HCT116 (cell line): Measurements from ENCODE around the gene NEURL1B. TPM values are rescaled to one million over a fixed set of nuclear protein-coding genes. Genes with fewer than 3 reads are reported as not detected.

Experiments used
- ATAC-seq: fragments of 200-7000 bp; cut with Tn5 transposase; 2 replicates; pipeline ENCODE4 v1.9.1; 2020; ENCODE audit warnings: mild to moderate bottlenecking, moderate library complexity
- BruUV-seq: library from RNA; stranded (reverse); fragments of 400-500 nt; replicated peaks from 2 replicates; lab custom pipeline; 2021; lab: Mats Ljungman, UMichigan
- CTCF ChIA-PET: fragments of 300-600 bp; sonication (Branson Sonifier 250); formaldehyde crosslinking; loops from one replicate; lab custom pipeline; 2021; ENCODE audit warnings: antibody characterized with exemption; lab: Charles Lee
- POLR2A ChIA-PET: fragments of 300-600, 350-600 bp; sonication (Branson Sonifier 250); formaldehyde crosslinking; loops from one replicate; lab custom pipeline; 2021; ENCODE audit warnings: antibody characterized with exemption; lab: Charles Lee
- RAD21 ChIA-PET, 2 experiments: fragments of 300-600 bp; sonication (Branson Sonifier 250); formaldehyde crosslinking; loops; one replicate each; lab custom pipeline; 2023; ENCODE audit warnings: low total read pairs in 2 of 2; ENCODE audit not compliant: uncharacterized antibody in 2 of 2, unreplicated experiment in 2 of 2, low non-redundant PET in 1 of 2; lab: Charles Lee
- DNase-seq: peaks from one replicate; pipeline ENCODE4 v3.0.0-alpha.2; 2010; ENCODE audit warnings: low read depth, low spot score
- H2AFZ ChIP-seq: fragments of 200-600 bp; shearing (Covaris generic), sonication (generic); 2 replicates; pipeline ENCODE4 v1.6.1; 2017; ENCODE audit warnings: low read depth, mixed run types, mixed read lengths, antibody characterized with exemption, low read length; ENCODE audit not compliant: poor library complexity, severe bottlenecking
- H3K27ac ChIP-seq: 2 replicates; pipeline ENCODE4 v1.5.1; 2012; ENCODE audit warnings: low read depth, low read length
- H3K27me3 ChIP-seq: fragments of 200-600 bp; sonication (generic); 2 replicates; pipeline ENCODE4 v1.6.1; 2016; ENCODE audit warnings: mixed run types, low read length, mixed read lengths; ENCODE audit not compliant: insufficient read depth
- H3K36me3 ChIP-seq, 2 experiments: fragments of 200-500 bp in 1 of 2; fragments of 200-600 bp in 1 of 2; sonication (Bioruptor generic) in 1 of 2; sonication (generic) in 1 of 2; 2 replicates each; pipeline versions ENCODE4 v1.5.1 to v1.6.1; 2014 to 2016; ENCODE audit warnings: low read length in 2 of 2, inconsistent platforms in 1 of 2, mixed read lengths in 1 of 2, mixed run types in 1 of 2; ENCODE audit not compliant: insufficient read depth in 2 of 2, control insufficient read depth in 1 of 2
- H3K4me1 ChIP-seq, 2 experiments: fragments of 200-600 bp in 1 of 2; sonication (generic) in 1 of 2; 2 replicates each; pipeline versions ENCODE4 v1.5.1 to v1.6.1; 2012 to 2017; ENCODE audit warnings: low read length in 2 of 2, inconsistent platforms in 1 of 2, mild to moderate bottlenecking in 1 of 2, mixed read lengths in 1 of 2, mixed run types in 1 of 2, moderate library complexity in 1 of 2; ENCODE audit not compliant: insufficient read depth in 2 of 2, control insufficient read depth in 1 of 2
- H3K4me2 ChIP-seq: fragments of 200-600 bp; sonication (generic); 2 replicates; pipeline ENCODE4 v1.6.1; 2017; ENCODE audit warnings: mixed run types, low read length, mixed read lengths
- H3K4me3 ChIP-seq, 2 experiments: fragments of 200-600 bp in 1 of 2; sonication (generic) in 1 of 2; replicated peaks in 1 of 2; 2 replicates each; pipeline ENCODE4 v1.5.1; 2011 to 2016; ENCODE audit warnings: low read length in 2 of 2, control low read depth in 1 of 2, low read depth in 1 of 2, mild to moderate bottlenecking in 1 of 2, mixed read lengths in 1 of 2, mixed run types in 1 of 2
- H3K79me2 ChIP-seq: fragments of 200-600 bp; sonication (generic); 2 replicates; pipeline ENCODE4 v1.6.1; 2017; ENCODE audit warnings: mild to moderate bottlenecking, mixed run types, low read length, moderate library complexity, mixed read lengths; ENCODE audit not compliant: insufficient read depth
- H3K9ac ChIP-seq: fragments of 200-600 bp; sonication (generic); 2 replicates; pipeline ENCODE4 v1.6.1; 2016; ENCODE audit warnings: low read length, mixed read lengths
- H3K9me2 ChIP-seq: fragments of 200-600 bp; sonication (generic), shearing (Covaris generic); 2 replicates; pipeline ENCODE4 v1.6.1; 2017; ENCODE audit warnings: mixed run types, mild to moderate bottlenecking, moderate library complexity; ENCODE audit not compliant: insufficient read depth
- H3K9me3 ChIP-seq, 2 experiments: fragments of 200-500 bp in 1 of 2; fragments of 200-600 bp in 1 of 2; sonication (Bioruptor generic) in 1 of 2; sonication (generic) in 1 of 2; 2 replicates each; pipeline ENCODE4 v1.6.1; 2014 to 2017; ENCODE audit warnings: low read length in 2 of 2, mixed read lengths in 2 of 2, inconsistent platforms in 1 of 2, low read depth in 1 of 2, mild to moderate bottlenecking in 1 of 2, mixed run types in 1 of 2, moderate library complexity in 1 of 2; ENCODE audit not compliant: control insufficient read depth in 1 of 2, insufficient read depth in 1 of 2
- H4K20me1 ChIP-seq: fragments of 200-600 bp; sonication (generic), shearing (Covaris generic); 2 replicates; pipeline ENCODE4 v1.6.1; 2017; ENCODE audit warnings: mixed run types, mild to moderate bottlenecking, moderate library complexity; ENCODE audit not compliant: insufficient read depth
- CEBPB ChIP-seq: IDR thresholded peaks from 2 replicates; pipeline ENCODE4 v1.6.1; 2012; ENCODE audit warnings: low read depth
- ELF1 ChIP-seq: IDR thresholded peaks from 2 replicates; pipeline ENCODE4 v1.6.1; 2012; ENCODE audit warnings: low read depth, borderline replicate concordance
- EZH2 ChIP-seq: fragments of 200-600 bp; sonication (generic); IDR thresholded peaks from 2 replicates; pipeline ENCODE4 v1.6.1; 2017; ENCODE audit warnings: antibody characterized with exemption, mixed run types
- EZH2phosphoT487 ChIP-seq: fragments of 200-600 bp; IDR thresholded peaks from 2 replicates; pipeline ENCODE4 v1.6.1; 2018; ENCODE audit warnings: antibody characterized with exemption, borderline replicate concordance
- MAX ChIP-seq: IDR thresholded peaks from 2 replicates; pipeline ENCODE4 v1.6.1; 2012
- POLR2A ChIP-seq: IDR thresholded peaks from 2 replicates; pipeline ENCODE4 v1.7.0; 2011; ENCODE audit warnings: borderline replicate concordance; ENCODE audit not compliant: insufficient read depth, insufficient read length; ENCODE audit errors: extremely low read depth
- POLR2AphosphoS5 ChIP-seq: IDR thresholded peaks from 2 replicates; pipeline ENCODE4 v1.6.1; 2011; ENCODE audit warnings: mild to moderate bottlenecking, low read depth, low read length, moderate library complexity
- RAD21 ChIP-seq: IDR thresholded peaks from 2 replicates; pipeline ENCODE4 v1.6.1; 2012; ENCODE audit warnings: low read depth, mild to moderate bottlenecking
- SIN3A ChIP-seq: IDR thresholded peaks from 2 replicates; pipeline ENCODE4 v1.6.1; 2012; ENCODE audit warnings: low read depth
- SP1 ChIP-seq: IDR thresholded peaks from 2 replicates; pipeline ENCODE4 v1.6.1; 2012; ENCODE audit warnings: low read depth
- SRF ChIP-seq: IDR thresholded peaks from 2 replicates; pipeline ENCODE4 v1.6.1; 2012; ENCODE audit warnings: low read depth
- TCF7L2 ChIP-seq: IDR thresholded peaks from 2 replicates; pipeline ENCODE4 v1.7.0; 2011; ENCODE audit warnings: borderline replicate concordance, inconsistent platforms; ENCODE audit not compliant: insufficient read depth, insufficient read length; ENCODE audit errors: extremely low read depth
- ZFX ChIP-seq: fragments of 450-650 bp; IDR thresholded peaks from 2 replicates; pipeline ENCODE4 v1.6.1; 2017
- ZNF274 ChIP-seq: fragments of 200-500 bp; sonication (Bioruptor generic); IDR thresholded peaks from 2 replicates; pipeline ENCODE4 v1.6.1; 2014; ENCODE audit warnings: mild to moderate bottlenecking, low read depth, low read length, inconsistent platforms
- intact Hi-C: fragments of 100-400 bp; cut with micrococcal nuclease; formaldehyde crosslinking; loops from 2 replicates; pipeline ENCODE4 v1.10.0; 2022
- total RNA-seq: library from RNA; stranded (reverse); gene quantifications from one replicate; pipeline ENCODE4 v1.2.1, GENCODE V29; 2021; ENCODE audit not compliant: unreplicated experiment
- TF ChIP-seq, protein P1 (sequence below): IDR thresholded peaks from 2 replicates; pipeline ENCODE4 v1.6.1; 2011; ENCODE audit warnings: mild to moderate bottlenecking, low read length, moderate library complexity; ENCODE audit not compliant: insufficient replicate concordance; ENCODE audit errors: extremely low read depth

The NEURL1B gene
- total RNA-seq, 1 experiment from 2014 or later: 5.8 TPM

DNA sequence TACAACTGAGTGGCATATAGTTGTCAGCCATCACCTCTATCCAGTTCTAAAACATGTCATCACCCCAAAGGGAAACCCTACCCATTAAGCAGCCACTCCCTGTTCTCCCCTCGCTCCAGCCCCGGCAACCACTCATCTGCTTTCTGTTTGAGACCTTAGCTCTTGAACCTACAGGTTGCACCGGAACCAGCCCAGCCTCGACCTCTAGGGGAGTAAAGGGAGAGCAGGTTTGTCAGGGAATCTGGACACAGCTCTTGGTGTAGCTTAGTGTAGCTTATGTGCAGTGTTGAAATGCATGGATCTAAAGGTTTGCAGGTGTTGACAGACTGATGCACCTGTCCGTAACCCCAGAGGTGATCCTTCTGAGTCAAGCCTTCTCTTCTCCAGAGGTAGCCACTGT is 30.0 kb downstream of the NEURL1B start:
- DNase-seq: no peak
- ChIA-PET POLR2A (no interaction called here), RAD21 (no interaction called here), CTCF (no interaction called here)
- H3K4me1 ChIP-seq: no peaks in the 10 kb centered on the region
- TF ChIP-seq ELF1 (no peak), SRF (no peak), POLR2AphosphoS5 (no peak), ZNF274 (no peak), SP1 (no peak), EZH2 (no peak), ZFX (no peak), RAD21 (no peak), TCF7L2 (no peak), MAX (no peak), CEBPB (no peak), POLR2A (no peak), EZH2phosphoT487 (no peak), SIN3A (no peak)
- TF ChIP-seq, protein P1, sequence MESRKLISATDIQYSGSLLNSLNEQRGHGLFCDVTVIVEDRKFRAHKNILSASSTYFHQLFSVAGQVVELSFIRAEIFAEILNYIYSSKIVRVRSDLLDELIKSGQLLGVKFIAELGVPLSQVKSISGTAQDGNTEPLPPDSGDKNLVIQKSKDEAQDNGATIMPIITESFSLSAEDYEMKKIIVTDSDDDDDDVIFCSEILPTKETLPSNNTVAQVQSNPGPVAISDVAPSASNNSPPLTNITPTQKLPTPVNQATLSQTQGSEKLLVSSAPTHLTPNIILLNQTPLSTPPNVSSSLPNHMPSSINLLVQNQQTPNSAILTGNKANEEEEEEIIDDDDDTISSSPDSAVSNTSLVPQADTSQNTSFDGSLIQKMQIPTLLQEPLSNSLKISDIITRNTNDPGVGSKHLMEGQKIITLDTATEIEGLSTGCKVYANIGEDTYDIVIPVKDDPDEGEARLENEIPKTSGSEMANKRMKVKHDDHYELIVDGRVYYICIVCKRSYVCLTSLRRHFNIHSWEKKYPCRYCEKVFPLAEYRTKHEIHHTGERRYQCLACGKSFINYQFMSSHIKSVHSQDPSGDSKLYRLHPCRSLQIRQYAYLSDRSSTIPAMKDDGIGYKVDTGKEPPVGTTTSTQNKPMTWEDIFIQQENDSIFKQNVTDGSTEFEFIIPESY: no peak
- no TSS peak for BruUV-seq
- no peak overlapping the region for H3K4me3 ChIP-seq
- no peak overlapping the region for H3K9ac ChIP-seq
- no peaks in the 10 kb centered on the region for H4K20me1 ChIP-seq
- ATAC-seq: no peak
- H3K9me3 ChIP-seq: no peaks in the 10 kb centered on the region
- H3K27me3 ChIP-seq: no peaks in the 10 kb centered on the region
- no peak overlapping the region for H2AFZ ChIP-seq
- H3K4me2 ChIP-seq: no peak overlapping the region
- H3K9me2 ChIP-seq: no peaks in the 10 kb centered on the region
- no peaks in the 10 kb centered on the region for H3K79me2 ChIP-seq
- no peak overlapping the region for H3K27ac ChIP-seq
- H3K36me3 ChIP-seq: no peaks in the 10 kb centered on the region
- intact Hi-C loops: no loop called here
